ENCODE data around the gene PDZD2.
"Not testable (repeated sequence)": the region's sequence is repeated elsewhere in the genome, so short reads cannot be mapped to it uniquely, and the experiment has no call there.

Gene PDZD2

DNA sequence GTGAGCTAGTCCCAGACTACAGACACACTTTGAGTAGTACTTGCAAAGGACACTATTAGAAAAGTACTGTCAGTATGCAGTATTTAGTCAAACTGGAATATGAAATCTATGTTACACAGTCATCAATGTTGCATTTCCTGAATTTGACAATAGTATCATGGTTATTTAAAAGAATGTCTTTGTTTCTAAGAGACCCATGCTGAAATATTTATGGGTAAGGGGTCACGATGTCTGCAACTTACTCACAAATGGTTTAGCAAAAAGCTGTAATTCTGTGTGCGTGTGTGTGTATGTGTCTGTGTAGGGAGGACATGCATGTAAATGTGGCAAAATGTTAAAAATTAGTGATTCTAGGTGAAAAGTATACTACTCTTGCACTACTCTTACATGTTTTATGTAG is 429.6 kb downstream of the PDZD2 start:
- TF ChIP-seq, protein P1, sequence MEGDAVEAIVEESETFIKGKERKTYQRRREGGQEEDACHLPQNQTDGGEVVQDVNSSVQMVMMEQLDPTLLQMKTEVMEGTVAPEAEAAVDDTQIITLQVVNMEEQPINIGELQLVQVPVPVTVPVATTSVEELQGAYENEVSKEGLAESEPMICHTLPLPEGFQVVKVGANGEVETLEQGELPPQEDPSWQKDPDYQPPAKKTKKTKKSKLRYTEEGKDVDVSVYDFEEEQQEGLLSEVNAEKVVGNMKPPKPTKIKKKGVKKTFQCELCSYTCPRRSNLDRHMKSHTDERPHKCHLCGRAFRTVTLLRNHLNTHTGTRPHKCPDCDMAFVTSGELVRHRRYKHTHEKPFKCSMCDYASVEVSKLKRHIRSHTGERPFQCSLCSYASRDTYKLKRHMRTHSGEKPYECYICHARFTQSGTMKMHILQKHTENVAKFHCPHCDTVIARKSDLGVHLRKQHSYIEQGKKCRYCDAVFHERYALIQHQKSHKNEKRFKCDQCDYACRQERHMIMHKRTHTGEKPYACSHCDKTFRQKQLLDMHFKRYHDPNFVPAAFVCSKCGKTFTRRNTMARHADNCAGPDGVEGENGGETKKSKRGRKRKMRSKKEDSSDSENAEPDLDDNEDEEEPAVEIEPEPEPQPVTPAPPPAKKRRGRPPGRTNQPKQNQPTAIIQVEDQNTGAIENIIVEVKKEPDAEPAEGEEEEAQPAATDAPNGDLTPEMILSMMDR (IDR thresholded peaks at IDR 0.05; ENCODE audit: control extremely low read depth, extremely low read depth, low read depth, missing control alignments): no peak
- DNase-seq (ENCODE audit: extremely low spot score): no peak
- ChIA-PET CTCF (interaction anchor here (1.9 kb wide), 1 partner anchor 8 kb away, joined by 8 read pairs; no protein-coding TSS in a partner anchor), POLR2A (no interaction called here)

DNA sequence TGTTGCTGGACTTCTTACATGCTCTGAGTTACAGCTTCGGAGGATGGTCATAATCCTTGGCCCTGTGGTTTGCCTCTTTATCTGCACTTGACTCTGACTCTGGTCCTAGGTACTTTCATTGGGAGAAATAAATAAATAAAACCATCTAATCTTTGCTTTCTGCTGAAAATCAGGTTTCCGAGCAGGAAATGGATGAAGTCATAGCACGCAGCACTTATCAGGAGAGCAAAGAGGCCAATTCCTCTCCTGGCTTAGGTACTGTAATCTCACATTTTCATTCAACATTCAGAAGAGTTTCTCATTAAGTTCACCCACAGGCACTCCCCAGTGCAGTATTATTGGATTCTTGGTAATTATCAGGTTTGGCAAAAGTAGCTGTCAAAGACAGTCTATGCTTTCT is 430.5 kb downstream of the PDZD2 start:
- ChIA-PET POLR2A (no interaction called here), CTCF (no interaction called here)
- no peak for DNase-seq (ENCODE audit: extremely low spot score)
- TF ChIP-seq, protein P1 (IDR thresholded peaks at IDR 0.05; ENCODE audit: control extremely low read depth, extremely low read depth, low read depth, missing control alignments): no peak

GRCh38 chr5:32071351-32071944 is 432.5 kb downstream of the PDZD2 start:
- TF ChIP-seq, protein P1 (IDR thresholded peaks at IDR 0.05; ENCODE audit: control extremely low read depth, extremely low read depth, low read depth, missing control alignments): no peak
- no peak for DNase-seq (ENCODE audit: extremely low spot score)
- ChIA-PET CTCF (interaction anchor here (1.7 kb wide), 1 partner anchor 21 kb away, joined by 4 read pairs; no protein-coding TSS in a partner anchor), POLR2A (no interaction called here)

- ChIA-PET CTCF (interaction anchor here (1.8 kb wide), 1 partner anchor 21 kb away, joined by 5 read pairs; no protein-coding TSS in a partner anchor), POLR2A (no interaction called here)
- DNase-seq (ENCODE audit: extremely low spot score): no peak
- TF ChIP-seq, protein P1 (IDR thresholded peaks at IDR 0.05; ENCODE audit: control extremely low read depth, extremely low read depth, low read depth, missing control alignments): no peak
Measured at GRCh38 chr5:32072054-32072453, 433.1 kb downstream of the PDZD2 start.

DNA sequence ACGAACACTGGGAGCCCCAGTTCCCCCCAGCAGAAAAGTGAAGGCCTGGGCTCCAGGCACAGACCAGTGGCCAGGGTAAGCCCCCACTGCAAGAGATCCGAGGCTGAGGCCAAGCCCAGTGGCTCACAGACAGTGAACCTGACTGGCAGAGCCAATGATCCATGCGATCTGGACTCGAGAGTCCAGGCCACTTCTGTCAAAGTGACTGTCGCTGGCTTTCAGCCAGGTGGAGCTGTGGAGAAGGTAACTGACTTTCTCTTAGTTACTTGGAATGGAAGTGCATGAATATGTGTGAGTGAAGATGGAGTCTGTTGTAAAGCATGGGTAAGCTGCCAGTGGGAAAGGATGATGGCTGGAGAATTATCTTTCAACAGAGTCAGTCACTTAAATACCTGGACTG is 435.5 kb downstream of the PDZD2 start:
- POLR2A ChIA-PET: no interaction called here
- DNase-seq (ENCODE audit: extremely low spot score): no peak
- TF ChIP-seq, protein P1 (IDR thresholded peaks at IDR 0.05; ENCODE audit: control extremely low read depth, extremely low read depth, low read depth, missing control alignments): no peak
- CTCF ChIA-PET: interaction anchor here (1.1 to 1.5 kb wide), 3 partner anchors 8 to 249 kb away, joined by 3 to 11 read pairs (median 6); no protein-coding TSS in a partner anchor

GRCh38 chr5:32076699-32077695 is 438.1 kb downstream of the PDZD2 start:
- POLR2A ChIA-PET: no interaction called here
- DNase-seq (ENCODE audit: extremely low spot score): peak; percentile 45
- TF ChIP-seq, protein P1 (IDR thresholded peaks at IDR 0.05; ENCODE audit: control extremely low read depth, extremely low read depth, low read depth, missing control alignments): peak; percentile 71
- CTCF ChIA-PET: interaction anchor here (0.7 to 1.9 kb wide), 21 partner anchors 9 to 585 kb away, joined by 3 to 16 read pairs (median 4); no protein-coding TSS in a partner anchor

- DNase-seq (ENCODE audit: extremely low spot score); POLR2A ChIA-PET: not testable (repeated sequence)
- CTCF ChIA-PET: interaction anchor here (1.5 kb wide), 1 partner anchor 14 kb away, joined by 4 read pairs; no protein-coding TSS in a partner anchor
Measured at GRCh38 chr5:32078855-32079254, 439.9 kb downstream of the PDZD2 start.

DNA sequence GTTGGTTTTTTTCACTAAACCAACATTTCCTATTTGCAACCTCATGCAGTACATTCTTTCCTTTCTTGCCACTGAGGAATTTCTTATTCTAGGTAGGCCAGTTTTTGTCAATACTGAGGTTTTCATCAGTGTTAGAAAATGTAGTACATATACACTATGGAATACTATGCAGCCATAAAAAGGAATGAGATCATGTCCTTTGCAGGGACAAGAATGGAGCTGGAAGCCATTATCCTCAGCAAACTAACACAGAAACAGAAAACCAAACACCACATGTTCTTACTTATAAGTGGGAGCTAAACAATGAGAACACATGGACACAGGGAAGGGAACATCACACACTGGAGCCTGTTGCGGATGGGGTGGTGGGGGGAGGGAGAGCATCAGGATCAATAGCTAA is 441.6 kb downstream of the PDZD2 start:
- POLR2A ChIA-PET; DNase-seq (ENCODE audit: extremely low spot score): not testable (repeated sequence)
- CTCF ChIA-PET: interaction anchor here (1.4 to 3.4 kb wide), 2 partner anchors 12 to 261 kb away, joined by 3 to 11 read pairs; no protein-coding TSS in a partner anchor

Data from GM10248 (cell line).